HEK293 (cell line): ENCODE data around the gene PRKCA.
A peak's percentile ranks its signal among the peaks of the same experiment; 100 is the strongest.

ENCODE experiments used
- KLF9 ChIP-seq: fragments of 450-650 bp; formaldehyde crosslinking; IDR thresholded peaks from 2 replicates; pipeline ENCODE4 v1.5.1; 2016; ENCODE audit warnings: missing biosample characterization, missing genetic modification characterization, low read depth
- MZF1 ChIP-seq: fragments of 450-650 bp; formaldehyde crosslinking; IDR thresholded peaks from 2 replicates; pipeline ENCODE4 v1.5.1; 2017; ENCODE audit warnings: missing biosample characterization, missing genetic modification characterization, borderline replicate concordance
- YY1 ChIP-seq: fragments of 450-650 bp; formaldehyde crosslinking; IDR thresholded peaks from 2 replicates; pipeline ENCODE4 v1.5.1; 2018; ENCODE audit warnings: missing biosample characterization, missing genetic modification characterization
- ZBTB48 ChIP-seq: fragments of 450-650 bp; formaldehyde crosslinking; IDR thresholded peaks from 2 replicates; pipeline ENCODE4 v1.5.1; 2016; ENCODE audit warnings: missing biosample characterization, missing genetic modification characterization
- ZNF140 ChIP-seq: fragments of 450-650 bp; formaldehyde crosslinking; IDR thresholded peaks from 2 replicates; pipeline ENCODE4 v1.5.1; 2016; ENCODE audit warnings: missing biosample characterization, missing genetic modification characterization
- ZNF169 ChIP-seq: fragments of 450-650 bp; formaldehyde crosslinking; IDR thresholded peaks from 2 replicates; pipeline ENCODE4 v1.5.1; 2016; ENCODE audit warnings: missing biosample characterization, missing genetic modification characterization
- ZNF211 ChIP-seq: fragments of 450-650 bp; formaldehyde crosslinking; IDR thresholded peaks from 2 replicates; pipeline ENCODE4 v1.5.1; 2016; ENCODE audit warnings: low read depth, missing biosample characterization, missing genetic modification characterization
- ZNF214 ChIP-seq: fragments of 450-650 bp; formaldehyde crosslinking; IDR thresholded peaks from 2 replicates; pipeline ENCODE4 v1.5.1; 2017; ENCODE audit warnings: missing biosample characterization, mild to moderate bottlenecking, missing genetic modification characterization, borderline replicate concordance
- ZNF354C ChIP-seq: fragments of 450-650 bp; formaldehyde crosslinking; IDR thresholded peaks from 2 replicates; pipeline ENCODE4 v1.5.1; 2016; ENCODE audit warnings: missing biosample characterization, missing genetic modification characterization, low read depth, borderline replicate concordance
- ZNF394 ChIP-seq: fragments of 450-650 bp; formaldehyde crosslinking; IDR thresholded peaks from 2 replicates; pipeline ENCODE4 v1.5.1; 2016; ENCODE audit warnings: missing biosample characterization, missing genetic modification characterization, mild to moderate bottlenecking, moderate library complexity, borderline replicate concordance
- ZNF530 ChIP-seq: fragments of 450-650 bp; formaldehyde crosslinking; IDR thresholded peaks from 2 replicates; pipeline ENCODE4 v1.5.1; 2016; ENCODE audit warnings: low read depth, missing biosample characterization, missing genetic modification characterization
- ZNF571 ChIP-seq: fragments of 450-650 bp; formaldehyde crosslinking; IDR thresholded peaks from 2 replicates; pipeline ENCODE4 v1.5.0; 2017; ENCODE audit warnings: missing biosample characterization, missing genetic modification characterization
- ZNF660 ChIP-seq: fragments of 450-650 bp; IDR thresholded peaks from 2 replicates; pipeline ENCODE4 v1.5.1; 2018; ENCODE audit warnings: missing biosample characterization, mild to moderate bottlenecking, missing genetic modification characterization
- ZNF701 ChIP-seq: fragments of 450-650 bp; formaldehyde crosslinking; IDR thresholded peaks from 2 replicates; pipeline ENCODE4 v1.5.1; 2016; ENCODE audit warnings: missing biosample characterization, missing genetic modification characterization
- TF ChIP-seq, protein P1 (sequence below): fragments of 450-650 bp; formaldehyde crosslinking; IDR thresholded peaks from 2 replicates; pipeline ENCODE4 v1.5.1; 2016; ENCODE audit warnings: missing biosample characterization, missing genetic modification characterization
- TF ChIP-seq, protein P2 (sequence below): fragments of 450-650 bp; formaldehyde crosslinking; IDR thresholded peaks from 2 replicates; pipeline ENCODE4 v1.5.1; 2017; ENCODE audit warnings: missing biosample characterization, missing genetic modification characterization
- TF ChIP-seq, protein P3 (sequence below): fragments of 450-650 bp; formaldehyde crosslinking; IDR thresholded peaks from 2 replicates; pipeline ENCODE4 v1.5.1; 2016; ENCODE audit warnings: missing biosample characterization, missing genetic modification characterization
- TF ChIP-seq, protein P4 (sequence below): fragments of 450-650 bp; formaldehyde crosslinking; IDR thresholded peaks from 2 replicates; pipeline ENCODE4 v1.5.1; 2016; ENCODE audit warnings: missing biosample characterization, missing genetic modification characterization
- TF ChIP-seq, protein P5 (sequence below): fragments of 450-650 bp; formaldehyde crosslinking; IDR thresholded peaks from 2 replicates; pipeline ENCODE4 v1.5.1; 2016; ENCODE audit warnings: missing biosample characterization, missing genetic modification characterization
- TF ChIP-seq, protein P6 (sequence below): fragments of 450-650 bp; formaldehyde crosslinking; IDR thresholded peaks from 2 replicates; pipeline ENCODE4 v1.5.1; 2017; ENCODE audit warnings: missing biosample characterization, missing genetic modification characterization
- TF ChIP-seq, protein P7 (sequence below): fragments of 450-650 bp; formaldehyde crosslinking; IDR thresholded peaks from 2 replicates; pipeline ENCODE4 v1.5.1; 2016; ENCODE audit warnings: missing biosample characterization, missing genetic modification characterization, low read depth
- TF ChIP-seq, protein P8 (sequence below): fragments of 450-650 bp; formaldehyde crosslinking; IDR thresholded peaks from 2 replicates; pipeline ENCODE4 v1.5.1; 2016; ENCODE audit warnings: missing biosample characterization, missing genetic modification characterization

Gene PRKCA

DNA sequence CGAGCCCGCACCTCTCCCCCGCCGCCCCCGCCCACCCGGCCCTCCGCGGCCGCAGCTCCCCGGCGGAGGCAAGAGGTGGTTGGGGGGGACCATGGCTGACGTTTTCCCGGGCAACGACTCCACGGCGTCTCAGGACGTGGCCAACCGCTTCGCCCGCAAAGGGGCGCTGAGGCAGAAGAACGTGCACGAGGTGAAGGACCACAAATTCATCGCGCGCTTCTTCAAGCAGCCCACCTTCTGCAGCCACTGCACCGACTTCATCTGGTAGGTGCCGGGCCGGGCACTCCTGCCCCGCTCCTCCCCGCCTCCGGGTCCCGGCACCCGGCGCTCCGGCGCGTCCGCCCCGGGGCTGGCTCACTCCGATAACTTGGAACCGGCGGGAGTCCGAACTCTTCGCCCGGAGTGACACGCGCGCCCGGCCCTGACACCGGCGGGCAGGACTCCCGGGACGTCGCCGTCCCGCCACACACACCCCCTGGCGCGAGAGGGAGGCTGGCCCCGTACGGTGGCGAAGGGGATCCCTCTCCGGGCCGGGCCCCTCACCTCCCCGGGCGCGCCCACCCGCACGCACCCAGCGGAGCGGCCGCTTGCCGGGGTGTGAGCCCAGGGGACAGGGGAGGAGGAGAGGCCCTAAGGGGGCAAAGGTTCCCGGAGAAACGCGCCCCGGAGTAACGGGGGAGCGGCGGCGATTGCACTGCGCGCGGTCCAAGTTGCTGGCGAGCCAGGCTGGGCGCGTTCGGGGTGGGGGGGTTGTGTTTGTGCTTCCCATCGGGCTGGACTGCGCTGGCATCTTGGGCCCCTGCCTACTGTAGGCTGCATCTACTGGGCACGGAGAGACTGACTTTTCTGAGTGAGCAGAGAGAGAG lies 581 bp downstream of the PRKCA start (continued):
- TF ChIP-seq, protein P1, sequence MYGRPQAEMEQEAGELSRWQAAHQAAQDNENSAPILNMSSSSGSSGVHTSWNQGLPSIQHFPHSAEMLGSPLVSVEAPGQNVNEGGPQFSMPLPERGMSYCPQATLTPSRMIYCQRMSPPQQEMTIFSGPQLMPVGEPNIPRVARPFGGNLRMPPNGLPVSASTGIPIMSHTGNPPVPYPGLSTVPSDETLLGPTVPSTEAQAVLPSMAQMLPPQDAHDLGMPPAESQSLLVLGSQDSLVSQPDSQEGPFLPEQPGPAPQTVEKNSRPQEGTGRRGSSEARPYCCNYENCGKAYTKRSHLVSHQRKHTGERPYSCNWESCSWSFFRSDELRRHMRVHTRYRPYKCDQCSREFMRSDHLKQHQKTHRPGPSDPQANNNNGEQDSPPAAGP (tag by site-specific recombination) = no peak; the same call in 1 of the 2 replicates
- TF ChIP-seq ZNF211 (tag by site-specific recombination) (no peak), KLF9 (tag by site-specific recombination) (peak; percentile 77), ZNF354C (no peak), ZBTB48 (tag by site-specific recombination) (peak; percentile 63), MZF1 (tag by site-specific recombination) (peak; percentile 20; the same call in 1 of the 2 replicates), ZNF140 (tag by site-specific recombination) (no peak), ZNF394 (tag by site-specific recombination) (no peak), ZNF530 (tag by site-specific recombination) (no peak), ZNF214 (no peak), ZNF169 (tag by site-specific recombination) (no peak), ZNF660 (tag by site-specific recombination) (0 out of 2 replicates have a peak, but pooled peaks have one; percentile 10), ZNF701 (no peak), ZNF571 (tag by site-specific recombination) (no peak), YY1 (tag by site-specific recombination) (peak; percentile 46; the same call in 1 of the 2 replicates)
- TF ChIP-seq, protein P2, sequence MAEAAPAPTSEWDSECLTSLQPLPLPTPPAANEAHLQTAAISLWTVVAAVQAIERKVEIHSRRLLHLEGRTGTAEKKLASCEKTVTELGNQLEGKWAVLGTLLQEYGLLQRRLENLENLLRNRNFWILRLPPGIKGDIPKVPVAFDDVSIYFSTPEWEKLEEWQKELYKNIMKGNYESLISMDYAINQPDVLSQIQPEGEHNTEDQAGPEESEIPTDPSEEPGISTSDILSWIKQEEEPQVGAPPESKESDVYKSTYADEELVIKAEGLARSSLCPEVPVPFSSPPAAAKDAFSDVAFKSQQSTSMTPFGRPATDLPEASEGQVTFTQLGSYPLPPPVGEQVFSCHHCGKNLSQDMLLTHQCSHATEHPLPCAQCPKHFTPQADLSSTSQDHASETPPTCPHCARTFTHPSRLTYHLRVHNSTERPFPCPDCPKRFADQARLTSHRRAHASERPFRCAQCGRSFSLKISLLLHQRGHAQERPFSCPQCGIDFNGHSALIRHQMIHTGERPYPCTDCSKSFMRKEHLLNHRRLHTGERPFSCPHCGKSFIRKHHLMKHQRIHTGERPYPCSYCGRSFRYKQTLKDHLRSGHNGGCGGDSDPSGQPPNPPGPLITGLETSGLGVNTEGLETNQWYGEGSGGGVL (tag by site-specific recombination) = peak; percentile 47; the same call in 1 of the 2 replicates
- TF ChIP-seq, protein P3, sequence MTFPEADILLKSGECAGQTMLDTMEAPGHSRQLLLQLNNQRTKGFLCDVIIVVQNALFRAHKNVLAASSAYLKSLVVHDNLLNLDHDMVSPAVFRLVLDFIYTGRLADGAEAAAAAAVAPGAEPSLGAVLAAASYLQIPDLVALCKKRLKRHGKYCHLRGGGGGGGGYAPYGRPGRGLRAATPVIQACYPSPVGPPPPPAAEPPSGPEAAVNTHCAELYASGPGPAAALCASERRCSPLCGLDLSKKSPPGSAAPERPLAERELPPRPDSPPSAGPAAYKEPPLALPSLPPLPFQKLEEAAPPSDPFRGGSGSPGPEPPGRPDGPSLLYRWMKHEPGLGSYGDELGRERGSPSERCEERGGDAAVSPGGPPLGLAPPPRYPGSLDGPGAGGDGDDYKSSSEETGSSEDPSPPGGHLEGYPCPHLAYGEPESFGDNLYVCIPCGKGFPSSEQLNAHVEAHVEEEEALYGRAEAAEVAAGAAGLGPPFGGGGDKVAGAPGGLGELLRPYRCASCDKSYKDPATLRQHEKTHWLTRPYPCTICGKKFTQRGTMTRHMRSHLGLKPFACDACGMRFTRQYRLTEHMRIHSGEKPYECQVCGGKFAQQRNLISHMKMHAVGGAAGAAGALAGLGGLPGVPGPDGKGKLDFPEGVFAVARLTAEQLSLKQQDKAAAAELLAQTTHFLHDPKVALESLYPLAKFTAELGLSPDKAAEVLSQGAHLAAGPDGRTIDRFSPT (tag by site-specific recombination) = peak; percentile 56; the same call in 1 of the 2 replicates
- TF ChIP-seq, protein P4, sequence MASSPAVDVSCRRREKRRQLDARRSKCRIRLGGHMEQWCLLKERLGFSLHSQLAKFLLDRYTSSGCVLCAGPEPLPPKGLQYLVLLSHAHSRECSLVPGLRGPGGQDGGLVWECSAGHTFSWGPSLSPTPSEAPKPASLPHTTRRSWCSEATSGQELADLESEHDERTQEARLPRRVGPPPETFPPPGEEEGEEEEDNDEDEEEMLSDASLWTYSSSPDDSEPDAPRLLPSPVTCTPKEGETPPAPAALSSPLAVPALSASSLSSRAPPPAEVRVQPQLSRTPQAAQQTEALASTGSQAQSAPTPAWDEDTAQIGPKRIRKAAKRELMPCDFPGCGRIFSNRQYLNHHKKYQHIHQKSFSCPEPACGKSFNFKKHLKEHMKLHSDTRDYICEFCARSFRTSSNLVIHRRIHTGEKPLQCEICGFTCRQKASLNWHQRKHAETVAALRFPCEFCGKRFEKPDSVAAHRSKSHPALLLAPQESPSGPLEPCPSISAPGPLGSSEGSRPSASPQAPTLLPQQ (tag by site-specific recombination) = no peak
- TF ChIP-seq, protein P5, sequence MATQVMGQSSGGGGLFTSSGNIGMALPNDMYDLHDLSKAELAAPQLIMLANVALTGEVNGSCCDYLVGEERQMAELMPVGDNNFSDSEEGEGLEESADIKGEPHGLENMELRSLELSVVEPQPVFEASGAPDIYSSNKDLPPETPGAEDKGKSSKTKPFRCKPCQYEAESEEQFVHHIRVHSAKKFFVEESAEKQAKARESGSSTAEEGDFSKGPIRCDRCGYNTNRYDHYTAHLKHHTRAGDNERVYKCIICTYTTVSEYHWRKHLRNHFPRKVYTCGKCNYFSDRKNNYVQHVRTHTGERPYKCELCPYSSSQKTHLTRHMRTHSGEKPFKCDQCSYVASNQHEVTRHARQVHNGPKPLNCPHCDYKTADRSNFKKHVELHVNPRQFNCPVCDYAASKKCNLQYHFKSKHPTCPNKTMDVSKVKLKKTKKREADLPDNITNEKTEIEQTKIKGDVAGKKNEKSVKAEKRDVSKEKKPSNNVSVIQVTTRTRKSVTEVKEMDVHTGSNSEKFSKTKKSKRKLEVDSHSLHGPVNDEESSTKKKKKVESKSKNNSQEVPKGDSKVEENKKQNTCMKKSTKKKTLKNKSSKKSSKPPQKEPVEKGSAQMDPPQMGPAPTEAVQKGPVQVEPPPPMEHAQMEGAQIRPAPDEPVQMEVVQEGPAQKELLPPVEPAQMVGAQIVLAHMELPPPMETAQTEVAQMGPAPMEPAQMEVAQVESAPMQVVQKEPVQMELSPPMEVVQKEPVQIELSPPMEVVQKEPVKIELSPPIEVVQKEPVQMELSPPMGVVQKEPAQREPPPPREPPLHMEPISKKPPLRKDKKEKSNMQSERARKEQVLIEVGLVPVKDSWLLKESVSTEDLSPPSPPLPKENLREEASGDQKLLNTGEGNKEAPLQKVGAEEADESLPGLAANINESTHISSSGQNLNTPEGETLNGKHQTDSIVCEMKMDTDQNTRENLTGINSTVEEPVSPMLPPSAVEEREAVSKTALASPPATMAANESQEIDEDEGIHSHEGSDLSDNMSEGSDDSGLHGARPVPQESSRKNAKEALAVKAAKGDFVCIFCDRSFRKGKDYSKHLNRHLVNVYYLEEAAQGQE (tag by site-specific recombination) = peak; percentile 40; the same call in 1 of the 2 replicates
- TF ChIP-seq, protein P6, sequence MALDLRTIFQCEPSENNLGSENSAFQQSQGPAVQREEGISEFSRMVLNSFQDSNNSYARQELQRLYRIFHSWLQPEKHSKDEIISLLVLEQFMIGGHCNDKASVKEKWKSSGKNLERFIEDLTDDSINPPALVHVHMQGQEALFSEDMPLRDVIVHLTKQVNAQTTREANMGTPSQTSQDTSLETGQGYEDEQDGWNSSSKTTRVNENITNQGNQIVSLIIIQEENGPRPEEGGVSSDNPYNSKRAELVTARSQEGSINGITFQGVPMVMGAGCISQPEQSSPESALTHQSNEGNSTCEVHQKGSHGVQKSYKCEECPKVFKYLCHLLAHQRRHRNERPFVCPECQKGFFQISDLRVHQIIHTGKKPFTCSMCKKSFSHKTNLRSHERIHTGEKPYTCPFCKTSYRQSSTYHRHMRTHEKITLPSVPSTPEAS = no peak
- TF ChIP-seq, protein P7, sequence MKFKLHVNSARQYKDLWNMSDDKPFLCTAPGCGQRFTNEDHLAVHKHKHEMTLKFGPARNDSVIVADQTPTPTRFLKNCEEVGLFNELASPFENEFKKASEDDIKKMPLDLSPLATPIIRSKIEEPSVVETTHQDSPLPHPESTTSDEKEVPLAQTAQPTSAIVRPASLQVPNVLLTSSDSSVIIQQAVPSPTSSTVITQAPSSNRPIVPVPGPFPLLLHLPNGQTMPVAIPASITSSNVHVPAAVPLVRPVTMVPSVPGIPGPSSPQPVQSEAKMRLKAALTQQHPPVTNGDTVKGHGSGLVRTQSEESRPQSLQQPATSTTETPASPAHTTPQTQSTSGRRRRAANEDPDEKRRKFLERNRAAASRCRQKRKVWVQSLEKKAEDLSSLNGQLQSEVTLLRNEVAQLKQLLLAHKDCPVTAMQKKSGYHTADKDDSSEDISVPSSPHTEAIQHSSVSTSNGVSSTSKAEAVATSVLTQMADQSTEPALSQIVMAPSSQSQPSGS (tag by site-specific recombination) = no peak
- TF ChIP-seq, protein P8, sequence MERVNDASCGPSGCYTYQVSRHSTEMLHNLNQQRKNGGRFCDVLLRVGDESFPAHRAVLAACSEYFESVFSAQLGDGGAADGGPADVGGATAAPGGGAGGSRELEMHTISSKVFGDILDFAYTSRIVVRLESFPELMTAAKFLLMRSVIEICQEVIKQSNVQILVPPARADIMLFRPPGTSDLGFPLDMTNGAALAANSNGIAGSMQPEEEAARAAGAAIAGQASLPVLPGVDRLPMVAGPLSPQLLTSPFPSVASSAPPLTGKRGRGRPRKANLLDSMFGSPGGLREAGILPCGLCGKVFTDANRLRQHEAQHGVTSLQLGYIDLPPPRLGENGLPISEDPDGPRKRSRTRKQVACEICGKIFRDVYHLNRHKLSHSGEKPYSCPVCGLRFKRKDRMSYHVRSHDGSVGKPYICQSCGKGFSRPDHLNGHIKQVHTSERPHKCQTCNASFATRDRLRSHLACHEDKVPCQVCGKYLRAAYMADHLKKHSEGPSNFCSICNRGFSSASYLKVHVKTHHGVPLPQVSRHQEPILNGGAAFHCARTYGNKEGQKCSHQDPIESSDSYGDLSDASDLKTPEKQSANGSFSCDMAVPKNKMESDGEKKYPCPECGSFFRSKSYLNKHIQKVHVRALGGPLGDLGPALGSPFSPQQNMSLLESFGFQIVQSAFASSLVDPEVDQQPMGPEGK = peak; percentile 62; the same call in 1 of the 2 replicates
